GM19238 (cell line): ENCODE measurements around the gene AIMP1.
"Not testable (repeated sequence)": the region's sequence is repeated elsewhere in the genome, so short reads cannot be mapped to it uniquely, and the experiment has no call there.

Source experiments
- DNase-seq: peaks from one replicate; pipeline ENCODE4 v3.0.0; 2011; ENCODE audit warnings: low spot score; ENCODE audit not compliant: insufficient read length

The AIMP1 gene

GRCh38 chr4:106312377-106312776, 4.0 kb upstream of the AIMP1 start:
- no peak for DNase-seq

- DNase-seq: no peak
Observed at GRCh38 chr4:106312997-106313522, 3.3 kb upstream of the AIMP1 start.

- no peak for DNase-seq
Observed at GRCh38 chr4:106314960-106315359, 1.4 kb upstream of the AIMP1 start.

- no peak for DNase-seq
Observed at GRCh38 chr4:106315476-106315967, 828 bp upstream of the AIMP1 start.

- DNase-seq: no peak
Observed at GRCh38 chr4:106316773-106317409, 541 bp downstream of the AIMP1 start.

GRCh38 chr4:106317815-106318214, 1.5 kb downstream of the AIMP1 start:
- DNase-seq: no peak

GRCh38 chr4:106318511-106318910, 2.2 kb downstream of the AIMP1 start:
- no peak for DNase-seq

- DNase-seq: no peak
Observed at GRCh38 chr4:106320235-106320634, 3.9 kb downstream of the AIMP1 start.

- DNase-seq: not testable (repeated sequence)
Observed at GRCh38 chr4:106321168-106321567, 4.8 kb downstream of the AIMP1 start.

- DNase-seq: not testable (repeated sequence)
Observed at GRCh38 chr4:106321814-106322213, 5.5 kb downstream of the AIMP1 start.

- no peak for DNase-seq
Observed at GRCh38 chr4:106323119-106323518, 6.8 kb downstream of the AIMP1 start.

GRCh38 chr4:106325800-106326199, 9.4 kb downstream of the AIMP1 start:
- DNase-seq: no peak

- DNase-seq: no peak
Observed at GRCh38 chr4:106329041-106329618, 12.8 kb downstream of the AIMP1 start.

- no peak for DNase-seq
Observed at GRCh38 chr4:106333186-106333585, 16.8 kb downstream of the AIMP1 start.

GRCh38 chr4:106334741-106335470, 18.6 kb downstream of the AIMP1 start:
- DNase-seq: no peak

- DNase-seq: no peak
Observed at GRCh38 chr4:106336618-106337017, 20.3 kb downstream of the AIMP1 start.

- DNase-seq: no peak
Observed at GRCh38 chr4:106337916-106338315, 21.6 kb downstream of the AIMP1 start.

- no peak for DNase-seq
Observed at GRCh38 chr4:106338671-106339070, 22.3 kb downstream of the AIMP1 start.

GRCh38 chr4:106339431-106339830, 23.1 kb downstream of the AIMP1 start:
- no peak for DNase-seq

GRCh38 chr4:106340774-106341173, 24.4 kb downstream of the AIMP1 start:
- DNase-seq: no peak

- no peak for DNase-seq
Observed at GRCh38 chr4:106343865-106344646, 27.7 kb downstream of the AIMP1 start.

- no peak for DNase-seq
Observed at GRCh38 chr4:106344647-106344970, 28.3 kb downstream of the AIMP1 start.
